GM23338 (cell line): ENCODE results near the gene SDC3. TPM values are rescaled to one million over a fixed set of nuclear protein-coding genes. Genes with fewer than 3 reads are reported as not detected.

Experiments
- ATAC-seq: fragments of 200-7000 bp; cut with Tn5 transposase; 3 replicates; pipeline ENCODE4 v1.9.1; 2020
- DNase-seq: peaks from one replicate; pipeline ENCODE4 v3.0.0-alpha.2; 2015; ENCODE audit warnings: low spot score
- H2AFZ ChIP-seq: fragments of 200-600 bp; sonication (generic); 2 replicates; pipeline ENCODE4 v1.8.0; 2016; ENCODE audit warnings: antibody characterized with exemption, mild to moderate bottlenecking, moderate library complexity
- H3F3A ChIP-seq: fragments of 200-600 bp; sonication (generic); replicated peaks from 2 replicates; pipeline ENCODE4 v1.8.0; 2017; ENCODE audit warnings: antibody characterized with exemption, mixed run types, low read depth
- H3K27ac ChIP-seq: fragments of 200-600 bp; sonication (generic); 2 replicates; pipeline ENCODE4 v1.6.1; 2016; ENCODE audit warnings: low read depth
- H3K27me3 ChIP-seq: fragments of 200-600 bp; sonication (generic); 2 replicates; pipeline ENCODE4 v1.8.0; 2016; ENCODE audit warnings: mild to moderate bottlenecking, mixed run types, moderate library complexity; ENCODE audit not compliant: insufficient read depth
- H3K36me3 ChIP-seq: fragments of 200-600 bp; sonication (generic); 2 replicates; pipeline ENCODE4 v1.8.0; 2016; ENCODE audit warnings: mild to moderate bottlenecking; ENCODE audit not compliant: insufficient read depth
- H3K4me1 ChIP-seq: fragments of 200-600 bp; sonication (generic); 2 replicates; pipeline ENCODE4 v1.8.0; 2016; ENCODE audit warnings: mild to moderate bottlenecking, moderate library complexity; ENCODE audit not compliant: insufficient read depth
- H3K4me2 ChIP-seq: fragments of 200-600 bp; sonication (generic); 2 replicates; pipeline ENCODE4 v1.7.1; 2017; ENCODE audit warnings: mixed run types
- H3K4me3 ChIP-seq: fragments of 200-600 bp; sonication (generic); 2 replicates; pipeline ENCODE4 v1.6.1; 2016; ENCODE audit warnings: mixed run types
- H3K79me2 ChIP-seq: fragments of 200-600 bp; sonication (generic); replicated peaks from 2 replicates; pipeline ENCODE4 v1.8.0; 2017; ENCODE audit warnings: mild to moderate bottlenecking; ENCODE audit not compliant: insufficient read depth
- H3K9me2 ChIP-seq: fragments of 200-600 bp; sonication (generic); 2 replicates; pipeline ENCODE4 v1.8.0; 2017; ENCODE audit not compliant: insufficient read depth
- H4K20me1 ChIP-seq: fragments of 200-600 bp; sonication (generic); replicated peaks from 2 replicates; pipeline ENCODE4 v1.8.0; 2017; ENCODE audit warnings: mild to moderate bottlenecking; ENCODE audit not compliant: insufficient read depth
- H3K27ac Mint-ChIP-seq: 2 replicates; pipeline ENCODE4 v1.8.0; 2020; ENCODE audit warnings: inconsistent platforms, mild to moderate bottlenecking, moderate library complexity, mixed read lengths
- H3K27me3 Mint-ChIP-seq: 3 replicates; pipeline ENCODE4 v1.8.0; 2022; ENCODE audit warnings: low read depth, mild to moderate bottlenecking, moderate library complexity, mixed read lengths, inconsistent platforms; ENCODE audit not compliant: insufficient read depth, poor library complexity
- H3K36me3 Mint-ChIP-seq: 3 replicates; pipeline ENCODE4 v1.8.0; 2021; ENCODE audit warnings: low read depth, mild to moderate bottlenecking, inconsistent platforms, moderate library complexity, mixed read lengths
- H3K4me1 Mint-ChIP-seq: 3 replicates; pipeline ENCODE4 v1.8.0; 2020; ENCODE audit warnings: mild to moderate bottlenecking, inconsistent platforms, mixed read lengths
- H3K4me3 Mint-ChIP-seq: 3 replicates; pipeline ENCODE4 v1.8.0; 2021; ENCODE audit warnings: moderate library complexity, mild to moderate bottlenecking, inconsistent platforms, mixed read lengths
- H3K9me3 Mint-ChIP-seq: 3 replicates; pipeline ENCODE4 v1.8.0; 2020; ENCODE audit warnings: moderate library complexity, mild to moderate bottlenecking, inconsistent platforms, mixed read lengths
- CREB1 ChIP-seq: fragments of 250-450 bp; sonication (Bioruptor Pico); IDR thresholded peaks from 2 replicates; pipeline ENCODE4 v1.5.0; 2020; ENCODE audit warnings: low read depth, mild to moderate bottlenecking, moderate library complexity
- EZH2 ChIP-seq: fragments of 200-600 bp; sonication (generic); IDR thresholded peaks from one replicate; pipeline ENCODE4 v1.8.0; 2017; ENCODE audit warnings: antibody characterized with exemption, mild to moderate bottlenecking, low read depth; ENCODE audit not compliant: unreplicated experiment
- EZH2phosphoT487 ChIP-seq: fragments of 200-600 bp; sonication (generic); IDR thresholded peaks from one replicate; pipeline ENCODE4 v1.8.1; 2018; ENCODE audit warnings: antibody characterized with exemption; ENCODE audit not compliant: unreplicated experiment
- JUNB ChIP-seq: IDR thresholded peaks from one replicate; pipeline ENCODE4 v1.6.1; 2016; ENCODE audit warnings: antibody characterized with exemption; ENCODE audit not compliant: unreplicated experiment
- NANOG ChIP-seq: IDR thresholded peaks from 2 replicates; pipeline ENCODE4 v1.6.1; 2016; ENCODE audit warnings: antibody characterized with exemption, borderline replicate concordance
- POLR2AphosphoS5 ChIP-seq: IDR thresholded peaks from 2 replicates; pipeline ENCODE4 v1.6.1; 2016; ENCODE audit warnings: antibody characterized with exemption, low read depth
- STAT1 ChIP-seq: IDR thresholded peaks from one replicate; pipeline ENCODE4 v1.6.1; 2016; ENCODE audit warnings: antibody characterized with exemption; ENCODE audit not compliant: unreplicated experiment
- ZNF114 ChIP-seq: fragments of 250-450 bp; sonication (Bioruptor Pico); IDR thresholded peaks from 2 replicates; pipeline ENCODE4 v1.5.0; 2020; ENCODE audit warnings: mild to moderate bottlenecking, moderate library complexity
- ZNF331 ChIP-seq: fragments of 250-450 bp; sonication (Bioruptor Pico); IDR thresholded peaks from 2 replicates; pipeline ENCODE4 v1.5.0; 2020; ENCODE audit warnings: low read depth, mild to moderate bottlenecking, moderate library complexity
- polyA plus RNA-seq: library from polyadenylated mRNA; unstranded; fragments of >200 nt; fragmentation: Nextera tagmentation; extraction: Ambion mirVana; gene quantifications from 2 replicates; pipeline ENCODE4 v1.2.1, GENCODE V29; 2016
- total RNA-seq: library from RNA; depleted of rRNA; stranded (reverse); fragments of >200 nt; shearing (Covaris generic); gene quantifications from 2 replicates; pipeline ENCODE4 v1.2.3, GENCODE V29; 2014
- TF ChIP-seq, protein P1 (sequence below): IDR thresholded peaks from 2 replicates; pipeline ENCODE4 v1.6.1; 2016; ENCODE audit warnings: antibody characterized with exemption
- TF ChIP-seq, protein P2 (sequence below): IDR thresholded peaks from one replicate; pipeline ENCODE4 v1.6.1; 2018; ENCODE audit warnings: antibody characterized with exemption; ENCODE audit not compliant: unreplicated experiment
- TF ChIP-seq, protein P3 (sequence below), 2 experiments: fragments of 200-600 bp in 1 of 2; sonication (generic) in 1 of 2; conservative IDR thresholded peaks; 2 replicates each; pipeline versions ENCODE4 v1.5.1 to v1.6.1; 2016 to 2017; ENCODE audit warnings: antibody characterized with exemption in 2 of 2, low read depth in 2 of 2, mild to moderate bottlenecking in 2 of 2, moderate library complexity in 1 of 2
- TF ChIP-seq, protein P4 (sequence below): fragments of 250-450 bp; sonication (Bioruptor Pico); IDR thresholded peaks from 2 replicates; pipeline ENCODE4 v1.5.0; 2020; ENCODE audit warnings: mild to moderate bottlenecking, moderate library complexity

The SDC3 gene
- total and polyA plus RNA-seq, 2 experiments from 2014 or later = 5.2 to 29.7 TPM

DNA sequence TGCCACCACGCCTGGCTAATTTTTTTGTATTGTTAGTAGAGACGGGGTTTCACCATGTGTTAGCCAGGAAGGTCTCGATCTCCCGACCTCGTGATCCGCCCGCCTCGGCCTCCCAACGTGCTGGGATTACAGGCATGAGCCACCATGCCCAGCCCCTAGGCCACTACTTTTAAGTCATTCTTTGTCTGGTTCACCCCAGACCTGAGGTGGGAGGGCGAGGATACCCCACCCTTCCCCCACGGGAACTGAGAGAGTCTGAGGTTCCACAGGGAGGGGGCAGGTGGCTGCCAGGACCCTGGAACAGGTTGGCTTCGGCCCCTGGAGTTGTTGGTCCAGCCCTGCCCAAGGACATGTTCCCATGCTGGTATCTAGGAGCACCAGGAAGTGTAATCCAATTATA, 7.7 kb upstream of the SDC3 start:
- Mint-ChIP-seq H3K36me3 (no peaks in the 10 kb centered on the region), H3K27me3 (peaks cover 5% of the 10 kb centered on the region), H3K9me3 (no peaks in the 10 kb centered on the region; the same call in 1 of the 3 replicates)

More for the DNA sequence above, 7.7 kb upstream of the SDC3 start:
- no peak for ATAC-seq
- no peak overlapping the region for H3K4me3 Mint-ChIP-seq
- no peaks in the 10 kb centered on the region for H3K27me3 ChIP-seq
- H3K27ac ChIP-seq = no peak overlapping the region
- no peak overlapping the region for H3K4me2 ChIP-seq
- H3K4me1 ChIP-seq = peaks cover under 1% of the 10 kb centered on the region; the same call in 1 of the 2 replicates
- no peaks in the 10 kb centered on the region for H3K9me2 ChIP-seq
- no peak for DNase-seq
- TF ChIP-seq, protein P1, sequence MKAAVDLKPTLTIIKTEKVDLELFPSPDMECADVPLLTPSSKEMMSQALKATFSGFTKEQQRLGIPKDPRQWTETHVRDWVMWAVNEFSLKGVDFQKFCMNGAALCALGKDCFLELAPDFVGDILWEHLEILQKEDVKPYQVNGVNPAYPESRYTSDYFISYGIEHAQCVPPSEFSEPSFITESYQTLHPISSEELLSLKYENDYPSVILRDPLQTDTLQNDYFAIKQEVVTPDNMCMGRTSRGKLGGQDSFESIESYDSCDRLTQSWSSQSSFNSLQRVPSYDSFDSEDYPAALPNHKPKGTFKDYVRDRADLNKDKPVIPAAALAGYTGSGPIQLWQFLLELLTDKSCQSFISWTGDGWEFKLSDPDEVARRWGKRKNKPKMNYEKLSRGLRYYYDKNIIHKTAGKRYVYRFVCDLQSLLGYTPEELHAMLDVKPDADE = no peak
- TF ChIP-seq, protein P2, sequence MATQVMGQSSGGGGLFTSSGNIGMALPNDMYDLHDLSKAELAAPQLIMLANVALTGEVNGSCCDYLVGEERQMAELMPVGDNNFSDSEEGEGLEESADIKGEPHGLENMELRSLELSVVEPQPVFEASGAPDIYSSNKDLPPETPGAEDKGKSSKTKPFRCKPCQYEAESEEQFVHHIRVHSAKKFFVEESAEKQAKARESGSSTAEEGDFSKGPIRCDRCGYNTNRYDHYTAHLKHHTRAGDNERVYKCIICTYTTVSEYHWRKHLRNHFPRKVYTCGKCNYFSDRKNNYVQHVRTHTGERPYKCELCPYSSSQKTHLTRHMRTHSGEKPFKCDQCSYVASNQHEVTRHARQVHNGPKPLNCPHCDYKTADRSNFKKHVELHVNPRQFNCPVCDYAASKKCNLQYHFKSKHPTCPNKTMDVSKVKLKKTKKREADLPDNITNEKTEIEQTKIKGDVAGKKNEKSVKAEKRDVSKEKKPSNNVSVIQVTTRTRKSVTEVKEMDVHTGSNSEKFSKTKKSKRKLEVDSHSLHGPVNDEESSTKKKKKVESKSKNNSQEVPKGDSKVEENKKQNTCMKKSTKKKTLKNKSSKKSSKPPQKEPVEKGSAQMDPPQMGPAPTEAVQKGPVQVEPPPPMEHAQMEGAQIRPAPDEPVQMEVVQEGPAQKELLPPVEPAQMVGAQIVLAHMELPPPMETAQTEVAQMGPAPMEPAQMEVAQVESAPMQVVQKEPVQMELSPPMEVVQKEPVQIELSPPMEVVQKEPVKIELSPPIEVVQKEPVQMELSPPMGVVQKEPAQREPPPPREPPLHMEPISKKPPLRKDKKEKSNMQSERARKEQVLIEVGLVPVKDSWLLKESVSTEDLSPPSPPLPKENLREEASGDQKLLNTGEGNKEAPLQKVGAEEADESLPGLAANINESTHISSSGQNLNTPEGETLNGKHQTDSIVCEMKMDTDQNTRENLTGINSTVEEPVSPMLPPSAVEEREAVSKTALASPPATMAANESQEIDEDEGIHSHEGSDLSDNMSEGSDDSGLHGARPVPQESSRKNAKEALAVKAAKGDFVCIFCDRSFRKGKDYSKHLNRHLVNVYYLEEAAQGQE = no peak
- TF ChIP-seq ZNF114 (CRISPR knock-in tag) (no peak), POLR2AphosphoS5 (no peak), STAT1 (no peak), JUNB (no peak), ZNF331 (no peak), EZH2phosphoT487 (no peak), NANOG (no peak), EZH2 (no peak), CREB1 (no peak)
- TF ChIP-seq, protein P3, sequence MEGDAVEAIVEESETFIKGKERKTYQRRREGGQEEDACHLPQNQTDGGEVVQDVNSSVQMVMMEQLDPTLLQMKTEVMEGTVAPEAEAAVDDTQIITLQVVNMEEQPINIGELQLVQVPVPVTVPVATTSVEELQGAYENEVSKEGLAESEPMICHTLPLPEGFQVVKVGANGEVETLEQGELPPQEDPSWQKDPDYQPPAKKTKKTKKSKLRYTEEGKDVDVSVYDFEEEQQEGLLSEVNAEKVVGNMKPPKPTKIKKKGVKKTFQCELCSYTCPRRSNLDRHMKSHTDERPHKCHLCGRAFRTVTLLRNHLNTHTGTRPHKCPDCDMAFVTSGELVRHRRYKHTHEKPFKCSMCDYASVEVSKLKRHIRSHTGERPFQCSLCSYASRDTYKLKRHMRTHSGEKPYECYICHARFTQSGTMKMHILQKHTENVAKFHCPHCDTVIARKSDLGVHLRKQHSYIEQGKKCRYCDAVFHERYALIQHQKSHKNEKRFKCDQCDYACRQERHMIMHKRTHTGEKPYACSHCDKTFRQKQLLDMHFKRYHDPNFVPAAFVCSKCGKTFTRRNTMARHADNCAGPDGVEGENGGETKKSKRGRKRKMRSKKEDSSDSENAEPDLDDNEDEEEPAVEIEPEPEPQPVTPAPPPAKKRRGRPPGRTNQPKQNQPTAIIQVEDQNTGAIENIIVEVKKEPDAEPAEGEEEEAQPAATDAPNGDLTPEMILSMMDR (conservative IDR thresholded peaks at IDR 0.05; ENCODE audit: low read depth in 2 of 2) = no peak
- TF ChIP-seq, protein P4, sequence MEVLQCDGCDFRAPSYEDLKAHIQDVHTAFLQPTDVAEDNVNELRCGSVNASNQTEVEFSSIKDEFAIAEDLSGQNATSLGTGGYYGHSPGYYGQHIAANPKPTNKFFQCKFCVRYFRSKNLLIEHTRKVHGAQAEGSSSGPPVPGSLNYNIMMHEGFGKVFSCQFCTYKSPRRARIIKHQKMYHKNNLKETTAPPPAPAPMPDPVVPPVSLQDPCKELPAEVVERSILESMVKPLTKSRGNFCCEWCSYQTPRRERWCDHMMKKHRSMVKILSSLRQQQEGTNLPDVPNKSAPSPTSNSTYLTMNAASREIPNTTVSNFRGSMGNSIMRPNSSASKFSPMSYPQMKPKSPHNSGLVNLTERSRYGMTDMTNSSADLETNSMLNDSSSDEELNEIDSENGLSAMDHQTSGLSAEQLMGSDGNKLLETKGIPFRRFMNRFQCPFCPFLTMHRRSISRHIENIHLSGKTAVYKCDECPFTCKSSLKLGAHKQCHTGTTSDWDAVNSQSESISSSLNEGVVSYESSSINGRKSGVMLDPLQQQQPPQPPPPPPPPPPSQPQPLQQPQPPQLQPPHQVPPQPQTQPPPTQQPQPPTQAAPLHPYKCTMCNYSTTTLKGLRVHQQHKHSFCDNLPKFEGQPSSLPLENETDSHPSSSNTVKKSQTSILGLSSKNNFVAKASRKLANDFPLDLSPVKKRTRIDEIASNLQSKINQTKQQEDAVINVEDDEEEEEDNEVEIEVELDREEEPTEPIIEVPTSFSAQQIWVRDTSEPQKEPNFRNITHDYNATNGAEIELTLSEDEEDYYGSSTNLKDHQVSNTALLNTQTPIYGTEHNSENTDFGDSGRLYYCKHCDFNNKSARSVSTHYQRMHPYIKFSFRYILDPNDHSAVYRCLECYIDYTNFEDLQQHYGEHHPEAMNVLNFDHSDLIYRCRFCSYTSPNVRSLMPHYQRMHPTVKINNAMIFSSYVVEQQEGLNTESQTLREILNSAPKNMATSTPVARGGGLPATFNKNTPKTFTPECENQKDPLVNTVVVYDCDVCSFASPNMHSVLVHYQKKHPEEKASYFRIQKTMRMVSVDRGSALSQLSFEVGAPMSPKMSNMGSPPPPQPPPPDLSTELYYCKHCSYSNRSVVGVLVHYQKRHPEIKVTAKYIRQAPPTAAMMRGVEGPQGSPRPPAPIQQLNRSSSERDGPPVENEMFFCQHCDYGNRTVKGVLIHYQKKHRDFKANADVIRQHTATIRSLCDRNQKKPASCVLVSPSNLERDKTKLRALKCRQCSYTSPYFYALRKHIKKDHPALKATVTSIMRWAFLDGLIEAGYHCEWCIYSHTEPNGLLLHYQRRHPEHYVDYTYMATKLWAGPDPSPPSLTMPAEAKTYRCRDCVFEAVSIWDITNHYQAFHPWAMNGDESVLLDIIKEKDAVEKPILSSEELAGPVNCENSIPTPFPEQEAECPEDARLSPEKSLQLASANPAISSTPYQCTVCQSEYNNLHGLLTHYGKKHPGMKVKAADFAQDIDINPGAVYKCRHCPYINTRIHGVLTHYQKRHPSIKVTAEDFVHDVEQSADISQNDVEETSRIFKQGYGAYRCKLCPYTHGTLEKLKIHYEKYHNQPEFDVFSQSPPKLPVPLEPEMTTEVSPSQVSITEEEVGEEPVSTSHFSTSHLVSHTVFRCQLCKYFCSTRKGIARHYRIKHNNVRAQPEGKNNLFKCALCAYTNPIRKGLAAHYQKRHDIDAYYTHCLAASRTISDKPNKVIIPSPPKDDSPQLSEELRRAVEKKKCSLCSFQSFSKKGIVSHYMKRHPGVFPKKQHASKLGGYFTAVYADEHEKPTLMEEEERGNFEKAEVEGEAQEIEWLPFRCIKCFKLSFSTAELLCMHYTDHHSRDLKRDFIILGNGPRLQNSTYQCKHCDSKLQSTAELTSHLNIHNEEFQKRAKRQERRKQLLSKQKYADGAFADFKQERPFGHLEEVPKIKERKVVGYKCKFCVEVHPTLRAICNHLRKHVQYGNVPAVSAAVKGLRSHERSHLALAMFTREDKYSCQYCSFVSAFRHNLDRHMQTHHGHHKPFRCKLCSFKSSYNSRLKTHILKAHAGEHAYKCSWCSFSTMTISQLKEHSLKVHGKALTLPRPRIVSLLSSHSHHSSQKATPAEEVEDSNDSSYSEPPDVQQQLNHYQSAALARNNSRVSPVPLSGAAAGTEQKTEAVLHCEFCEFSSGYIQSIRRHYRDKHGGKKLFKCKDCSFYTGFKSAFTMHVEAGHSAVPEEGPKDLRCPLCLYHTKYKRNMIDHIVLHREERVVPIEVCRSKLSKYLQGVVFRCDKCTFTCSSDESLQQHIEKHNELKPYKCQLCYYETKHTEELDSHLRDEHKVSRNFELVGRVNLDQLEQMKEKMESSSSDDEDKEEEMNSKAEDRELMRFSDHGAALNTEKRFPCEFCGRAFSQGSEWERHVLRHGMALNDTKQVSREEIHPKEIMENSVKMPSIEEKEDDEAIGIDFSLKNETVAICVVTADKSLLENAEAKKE (CRISPR knock-in tag) = no peak
- H4K20me1 ChIP-seq = no peaks in the 10 kb centered on the region
- H2AFZ ChIP-seq = no peak overlapping the region
- H3K4me3 ChIP-seq = no peak overlapping the region
- H3K4me1 Mint-ChIP-seq = peaks cover 4% of the 10 kb centered on the region; the same call in 2 of the 3 replicates
- H3K27ac Mint-ChIP-seq = no peak overlapping the region
- no peaks in the 10 kb centered on the region for H3F3A ChIP-seq
- H3K79me2 ChIP-seq = no peaks in the 10 kb centered on the region
- H3K36me3 ChIP-seq = no peaks in the 10 kb centered on the region
